ENCODE measurements around the gene IFT88. TPM values are rescaled to one million over a fixed set of nuclear protein-coding genes. Genes with fewer than 3 reads are reported as not detected.

IFT88 gene
- total RNA-seq, 1 donor: 8.7 TPM

DNA sequence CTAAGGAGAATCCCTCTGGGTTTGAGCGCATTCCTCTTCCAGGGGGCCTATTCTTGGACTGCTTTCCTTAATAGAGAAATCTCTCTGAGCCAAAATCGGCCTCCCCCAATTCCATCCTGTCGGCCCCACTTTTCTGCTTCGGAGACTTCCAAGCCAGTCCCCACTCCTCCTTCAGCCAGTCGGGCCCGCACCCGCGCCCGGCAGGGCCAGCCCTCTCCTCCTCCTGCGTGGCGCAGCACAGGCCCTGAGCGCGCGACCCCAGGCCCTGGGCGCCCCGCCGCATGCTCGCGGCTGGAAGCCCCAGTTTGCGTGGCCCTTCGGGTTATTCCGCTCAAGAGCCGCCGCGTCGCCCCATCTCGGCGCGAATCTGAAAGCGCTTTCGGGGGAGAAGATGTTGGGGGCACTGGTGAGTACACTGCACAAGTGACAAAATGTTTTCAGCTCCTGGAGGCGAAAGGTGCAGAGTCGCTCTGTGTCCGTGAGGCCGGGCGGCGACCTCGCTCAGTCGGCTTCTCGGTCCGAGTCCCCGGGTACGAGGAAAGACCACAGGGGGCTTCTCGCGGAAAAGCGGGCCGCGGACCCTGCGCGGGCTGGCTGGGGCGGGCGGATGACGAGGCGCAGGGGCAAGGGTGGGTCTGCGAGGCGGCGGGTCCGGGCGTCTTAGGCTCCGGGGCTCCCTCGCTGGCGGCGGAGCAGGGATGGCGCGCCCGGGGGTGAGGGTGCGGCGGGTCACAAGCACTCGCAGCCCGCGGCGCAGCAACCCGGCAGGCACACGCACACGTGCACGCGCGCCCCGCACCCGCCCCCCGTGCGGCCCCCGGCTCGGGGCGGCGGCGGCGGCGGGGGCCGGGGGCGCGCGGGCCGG, 136.2 kb downstream of the IFT88 start, which contains the start of gene IL17D:
TSS of gene IL17D (plus strand) at position 785 of the 865 bp plus-strand sequence. CDS start 303 bp downstream, outside the sequence.
- Histone ChIP-seq H3K27me3 (ENCODE audit: insufficient read depth, low read length) (peaks cover 40% of the 10 kb centered on the region), H3K4me1 (ENCODE audit: insufficient read depth, low read length) (peaks cover 12% of the 10 kb centered on the region), H3K4me3 (ENCODE audit: low read length) (peak within 1 kb of the TSS; percentile 42), H3K9me3 (ENCODE audit: low read depth, low read length) (no peaks in the 10 kb centered on the region)

DNA sequence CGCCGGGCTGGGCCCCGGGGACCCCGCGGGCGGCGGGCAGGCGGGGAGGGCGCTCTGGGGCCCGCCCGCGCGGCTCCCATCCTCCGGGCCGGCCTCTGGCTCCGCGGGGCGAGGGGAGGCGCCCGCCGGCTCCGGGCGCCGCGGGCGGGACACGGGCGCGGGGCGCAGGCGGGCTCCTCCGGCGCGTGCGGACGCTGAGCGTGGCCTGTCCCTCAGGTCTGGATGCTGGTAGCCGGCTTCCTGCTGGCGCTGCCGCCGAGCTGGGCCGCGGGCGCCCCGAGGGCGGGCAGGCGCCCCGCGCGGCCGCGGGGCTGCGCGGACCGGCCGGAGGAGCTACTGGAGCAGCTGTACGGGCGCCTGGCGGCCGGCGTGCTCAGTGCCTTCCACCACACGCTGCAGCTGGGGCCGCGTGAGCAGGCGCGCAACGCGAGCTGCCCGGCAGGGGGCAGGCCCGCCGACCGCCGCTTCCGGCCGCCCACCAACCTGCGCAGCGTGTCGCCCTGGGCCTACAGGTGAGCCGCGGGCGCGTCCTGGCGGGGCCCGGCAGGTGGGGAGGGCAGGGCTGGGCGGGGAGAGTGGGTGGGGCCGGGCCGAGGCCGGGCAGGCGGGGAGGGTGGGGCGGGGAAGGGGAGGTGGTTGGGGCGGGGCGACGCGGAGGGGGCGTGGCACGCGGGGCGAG, 137.0 kb downstream of the IFT88 start:
- Histone ChIP-seq H3K27me3 (ENCODE audit: insufficient read depth, low read length) (peaks cover 37% of the 10 kb centered on the region), H3K9me3 (ENCODE audit: low read depth, low read length) (no peaks in the 10 kb centered on the region), H3K4me1 (ENCODE audit: insufficient read depth, low read length) (peaks cover 12% of the 10 kb centered on the region), H3K4me3 (ENCODE audit: low read length) (peak overlapping the region; percentile 20)

DNA sequence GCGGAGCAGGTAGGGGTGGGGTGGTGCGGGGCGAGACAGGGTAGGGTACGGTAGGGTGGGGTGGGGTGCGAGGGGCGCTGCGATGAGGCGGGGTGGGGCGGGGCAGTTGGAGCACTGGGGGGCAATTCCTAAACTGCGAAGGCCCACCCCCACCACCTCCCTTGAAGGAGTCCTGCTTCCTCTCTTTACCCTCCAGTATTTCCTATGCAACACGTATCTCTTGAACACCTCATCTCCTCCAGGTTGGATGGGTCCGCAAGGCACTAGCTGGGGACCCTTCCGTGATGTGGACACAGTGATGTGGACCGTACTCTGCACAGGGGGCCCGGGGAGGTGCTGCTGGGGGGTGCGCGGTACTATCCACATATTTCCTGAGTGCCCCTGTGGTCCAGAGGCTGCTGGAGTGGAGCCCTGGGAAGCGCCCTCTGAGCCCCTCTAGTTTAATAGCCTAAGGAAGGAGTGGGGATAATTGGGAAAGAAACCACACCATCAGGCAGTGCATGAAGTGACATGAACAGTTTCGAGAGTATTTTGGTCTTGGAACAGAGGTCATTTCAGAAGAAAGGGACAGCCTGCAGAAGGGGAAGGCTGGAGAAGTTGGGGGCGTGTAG, 137.6 kb downstream of the IFT88 start:
- H3K9me3 ChIP-seq (ENCODE audit: low read depth, low read length): no peaks in the 10 kb centered on the region
- peaks cover 36% of the 10 kb centered on the region for H3K27me3 ChIP-seq (ENCODE audit: insufficient read depth, low read length)
- H3K4me1 ChIP-seq (ENCODE audit: insufficient read depth, low read length): peaks cover 12% of the 10 kb centered on the region
- no peak overlapping the region for H3K4me3 ChIP-seq (ENCODE audit: low read length)

DNA sequence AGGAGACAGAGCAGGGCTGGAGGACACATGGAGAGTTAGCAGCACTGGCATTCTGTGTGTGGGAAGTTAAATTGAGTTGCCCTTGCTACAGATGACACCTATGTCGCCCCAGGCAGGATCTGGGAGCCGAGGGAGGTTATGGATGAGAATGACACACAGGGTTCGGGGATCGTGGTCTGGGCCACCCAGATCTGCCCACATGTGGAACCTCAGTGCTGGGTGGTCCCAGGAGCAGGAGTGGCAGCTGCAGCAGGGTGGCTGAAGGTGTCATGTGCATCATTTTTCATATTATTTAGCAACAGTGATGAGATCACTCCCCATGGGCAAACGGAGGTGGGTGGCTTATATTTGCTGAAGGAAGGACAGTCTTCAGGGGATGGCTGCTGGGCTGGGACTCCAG, 139.7 kb downstream of the IFT88 start:
- Histone ChIP-seq H3K4me1 (ENCODE audit: insufficient read depth, low read length) (peaks cover 12% of the 10 kb centered on the region), H3K27me3 (ENCODE audit: insufficient read depth, low read length) (peaks cover 16% of the 10 kb centered on the region), H3K4me3 (ENCODE audit: low read length) (no peak overlapping the region), H3K9me3 (ENCODE audit: low read depth, low read length) (no peaks in the 10 kb centered on the region)

DNA sequence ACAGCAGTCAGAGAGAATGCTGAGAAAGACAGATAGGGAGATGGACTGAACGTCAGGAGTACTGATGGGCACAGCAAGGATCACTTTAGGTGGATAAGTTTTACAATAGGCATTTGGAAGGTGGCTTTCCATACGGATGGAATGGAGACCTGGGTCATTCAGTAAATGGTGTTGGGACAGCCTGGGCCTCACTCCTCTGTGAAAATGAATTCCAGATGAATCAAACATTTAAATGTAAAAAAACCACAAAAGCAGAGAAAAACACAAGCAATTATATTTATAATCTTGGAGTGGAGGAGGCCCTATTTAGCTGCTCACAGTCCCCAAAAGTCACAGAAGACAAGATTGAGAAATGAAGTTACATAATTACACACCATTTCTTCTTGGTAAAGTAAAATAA, 141.3 kb downstream of the IFT88 start:
- peaks cover under 1% of the 10 kb centered on the region for H3K27me3 ChIP-seq (ENCODE audit: insufficient read depth, low read length)
- peaks cover 2% of the 10 kb centered on the region for H3K4me1 ChIP-seq (ENCODE audit: insufficient read depth, low read length)
- no peak overlapping the region for H3K4me3 ChIP-seq (ENCODE audit: low read length)
- H3K9me3 ChIP-seq (ENCODE audit: low read depth, low read length): no peaks in the 10 kb centered on the region

DNA sequence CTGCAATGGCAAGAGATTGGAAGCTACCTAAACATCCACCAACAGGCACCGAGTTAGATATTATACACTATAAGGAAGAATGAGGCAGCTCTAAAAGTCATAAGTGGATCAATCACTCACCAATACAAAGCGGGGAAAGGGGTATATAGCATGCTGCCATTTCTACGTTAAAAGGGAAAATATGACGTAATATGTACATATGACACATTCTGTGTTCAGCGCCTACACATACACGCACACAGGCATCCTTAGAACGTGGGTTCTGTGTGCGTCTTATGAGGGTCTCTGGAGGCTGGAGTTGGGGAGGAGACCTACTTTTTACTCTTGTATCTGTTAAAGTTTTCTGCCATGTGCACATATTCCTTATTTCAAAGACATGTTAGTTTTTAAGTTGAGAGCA, 142.4 kb downstream of the IFT88 start:
- Histone ChIP-seq H3K9me3 (ENCODE audit: low read depth, low read length) (no peaks in the 10 kb centered on the region), H3K27me3 (ENCODE audit: insufficient read depth, low read length) (no peaks in the 10 kb centered on the region), H3K4me1 (ENCODE audit: insufficient read depth, low read length) (no peaks in the 10 kb centered on the region), H3K4me3 (ENCODE audit: low read length) (no peak overlapping the region)

DNA sequence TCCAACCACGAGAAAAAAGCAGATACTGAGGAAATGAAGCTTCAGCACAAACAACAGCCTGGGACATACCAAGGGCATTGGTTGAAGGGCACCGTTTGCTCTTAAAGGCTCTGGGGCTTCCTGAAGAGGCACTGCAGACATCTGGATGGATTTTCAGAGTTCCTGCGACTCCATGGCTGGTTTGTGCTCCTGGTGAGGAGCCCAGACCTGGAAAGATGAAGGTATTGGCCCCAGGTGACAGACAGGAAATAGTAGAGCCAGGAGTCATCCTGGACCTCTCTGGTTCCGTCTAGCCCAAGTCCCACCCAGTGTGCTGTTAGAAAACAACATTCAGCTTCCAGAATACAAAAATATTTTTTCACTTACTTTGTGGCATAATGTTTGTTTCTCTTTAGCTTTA, 142.8 kb downstream of the IFT88 start:
- no peaks in the 10 kb centered on the region for H3K27me3 ChIP-seq (ENCODE audit: insufficient read depth, low read length)
- no peaks in the 10 kb centered on the region for H3K9me3 ChIP-seq (ENCODE audit: low read depth, low read length)
- no peak overlapping the region for H3K4me3 ChIP-seq (ENCODE audit: low read length)
- H3K4me1 ChIP-seq (ENCODE audit: insufficient read depth, low read length): no peaks in the 10 kb centered on the region

DNA sequence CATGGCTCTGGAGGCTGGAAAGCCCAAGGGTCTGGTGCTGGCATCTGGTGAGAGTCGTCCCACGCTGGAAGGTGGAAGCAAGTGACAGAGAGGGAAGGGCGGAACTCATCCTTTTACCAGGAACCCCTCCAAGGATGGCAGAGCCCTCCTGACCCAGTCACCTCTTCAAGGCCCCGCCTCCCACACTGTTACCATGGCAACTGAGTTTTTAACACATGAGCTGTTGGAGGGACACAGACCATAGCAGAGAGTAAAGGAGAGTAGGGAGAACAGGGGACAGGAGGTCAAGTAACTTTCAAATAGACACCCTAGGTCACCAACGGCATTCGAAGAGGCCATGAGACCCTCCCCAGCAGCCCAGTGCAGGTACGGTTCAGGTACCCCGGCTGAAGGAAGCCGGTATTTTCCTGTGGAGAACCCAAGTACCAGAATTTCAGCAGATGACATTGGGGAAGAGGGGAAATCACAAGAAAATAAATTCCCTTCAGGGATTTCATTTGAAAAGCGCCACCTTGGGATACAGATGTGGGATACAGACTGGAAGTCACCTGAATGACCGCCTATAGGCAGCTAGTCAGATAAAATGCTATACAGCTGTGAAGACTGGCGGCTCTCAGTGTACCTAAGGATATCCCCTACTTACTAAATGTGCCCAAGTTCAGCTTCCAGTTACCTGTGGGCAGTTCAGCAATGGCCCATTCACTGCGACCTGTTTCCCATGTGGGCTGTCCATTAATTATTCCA, 144.5 kb downstream of the IFT88 start:
- H3K4me1 ChIP-seq (ENCODE audit: insufficient read depth, low read length): no peaks in the 10 kb centered on the region
- H3K27me3 ChIP-seq (ENCODE audit: insufficient read depth, low read length): no peaks in the 10 kb centered on the region
- H3K9me3 ChIP-seq (ENCODE audit: low read depth, low read length): no peaks in the 10 kb centered on the region
- H3K4me3 ChIP-seq (ENCODE audit: low read length): no peak overlapping the region

DNA sequence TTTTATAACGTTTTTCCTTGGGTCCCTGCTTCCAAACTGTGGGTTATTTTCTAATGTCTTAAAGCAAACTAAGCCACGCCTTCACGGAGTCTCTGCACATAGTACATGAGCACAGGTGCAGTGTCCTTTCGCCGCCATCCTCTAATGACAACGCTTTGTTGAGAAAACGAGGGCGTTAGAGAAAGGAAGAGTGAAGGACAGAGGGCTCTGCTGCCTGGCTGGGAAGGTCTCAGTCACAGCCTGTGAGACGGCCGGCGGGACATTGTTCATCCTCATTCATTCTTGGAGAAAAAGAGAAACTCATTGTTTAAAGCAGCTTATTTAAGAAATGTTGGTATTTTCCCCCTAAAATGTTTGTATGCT, 146.0 kb downstream of the IFT88 start:
- H3K4me1 ChIP-seq (ENCODE audit: insufficient read depth, low read length): no peaks in the 10 kb centered on the region
- no peaks in the 10 kb centered on the region for H3K27me3 ChIP-seq (ENCODE audit: insufficient read depth, low read length)
- no peak overlapping the region for H3K4me3 ChIP-seq (ENCODE audit: low read length)
- no peaks in the 10 kb centered on the region for H3K9me3 ChIP-seq (ENCODE audit: low read depth, low read length)

DNA sequence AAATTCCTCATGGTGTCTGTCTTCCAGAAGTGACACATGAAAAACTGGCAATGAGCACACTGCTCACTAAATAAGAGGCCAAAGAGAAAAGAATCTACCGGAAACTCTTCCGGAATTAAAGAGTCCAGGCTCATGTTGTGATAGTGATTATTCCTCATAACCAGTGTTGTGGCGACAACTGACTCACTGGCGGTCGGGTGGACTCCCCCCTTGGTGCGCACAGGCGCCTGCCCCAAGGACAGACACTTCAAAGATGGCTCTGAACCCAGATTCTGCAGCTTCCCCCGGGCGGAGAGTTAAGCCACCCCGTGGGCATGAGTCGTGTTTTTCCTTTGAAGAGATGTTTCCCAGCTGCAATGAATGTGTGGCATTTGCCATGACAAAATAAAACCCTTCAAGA, 146.8 kb downstream of the IFT88 start:
- H3K4me1 ChIP-seq (ENCODE audit: insufficient read depth, low read length): no peaks in the 10 kb centered on the region
- H3K27me3 ChIP-seq (ENCODE audit: insufficient read depth, low read length): no peaks in the 10 kb centered on the region
- H3K9me3 ChIP-seq (ENCODE audit: low read depth, low read length): no peaks in the 10 kb centered on the region
- no peak overlapping the region for H3K4me3 ChIP-seq (ENCODE audit: low read length)

DNA sequence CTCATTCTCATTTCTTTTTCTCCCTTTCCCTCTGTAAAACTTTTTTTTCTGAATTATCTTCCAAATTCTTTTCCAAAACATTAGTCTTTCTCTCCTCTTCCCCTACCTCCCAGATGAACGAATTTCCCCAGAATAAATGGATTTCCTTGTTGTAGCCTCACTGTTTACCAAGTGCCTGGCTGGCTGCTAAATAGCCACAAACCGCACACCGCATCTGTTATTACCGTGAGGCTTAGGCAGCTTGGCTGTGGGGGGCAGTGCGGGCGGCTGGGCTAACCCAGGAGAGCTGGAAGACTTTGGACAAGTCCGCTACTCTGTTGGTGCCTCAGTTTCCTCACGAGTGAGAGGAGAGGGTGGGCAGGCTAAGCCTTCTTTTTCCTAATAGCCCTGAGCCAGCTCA, 147.2 kb downstream of the IFT88 start:
- H3K4me3 ChIP-seq (ENCODE audit: low read length): no peak overlapping the region
- no peaks in the 10 kb centered on the region for H3K9me3 ChIP-seq (ENCODE audit: low read depth, low read length)
- no peaks in the 10 kb centered on the region for H3K4me1 ChIP-seq (ENCODE audit: insufficient read depth, low read length)
- no peaks in the 10 kb centered on the region for H3K27me3 ChIP-seq (ENCODE audit: insufficient read depth, low read length)

DNA sequence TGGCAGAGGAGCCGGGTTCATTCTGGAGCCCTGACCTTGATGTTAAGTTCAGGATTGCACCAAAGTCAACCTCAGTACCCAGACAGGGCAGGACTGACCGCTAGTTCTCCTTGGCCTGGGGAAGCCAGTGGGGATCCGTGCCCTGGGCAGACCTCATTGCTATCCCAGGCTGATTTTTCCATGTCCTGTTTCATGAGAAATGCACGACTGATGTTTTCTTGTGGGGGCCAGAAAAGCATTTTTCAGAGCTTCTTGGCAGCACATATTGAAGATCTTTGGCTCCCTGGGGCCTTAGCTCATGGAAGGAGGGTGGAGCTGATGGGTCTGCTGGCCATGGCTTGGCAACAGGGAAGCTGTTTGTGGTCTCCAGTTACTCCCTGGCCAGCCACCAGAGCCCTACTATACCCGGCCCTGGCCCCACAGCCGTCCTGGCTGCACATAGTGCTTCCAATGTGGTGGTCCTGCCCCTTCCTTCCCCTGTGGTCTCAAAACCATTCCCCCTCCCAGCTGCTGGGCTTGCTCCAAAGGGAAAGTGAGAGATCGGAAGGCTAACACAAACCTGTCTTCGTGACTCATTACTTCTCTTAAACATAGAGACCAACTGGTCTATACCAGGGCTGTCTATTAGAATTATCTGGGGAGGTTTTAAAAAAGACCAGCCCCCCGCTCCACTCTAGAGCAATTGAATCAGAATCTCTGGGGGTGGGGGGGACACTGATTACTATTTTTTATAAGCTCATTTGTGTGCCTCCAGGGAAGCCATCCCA, 147.8 kb downstream of the IFT88 start:
- Histone ChIP-seq H3K4me3 (ENCODE audit: low read length) (no peak overlapping the region), H3K27me3 (ENCODE audit: insufficient read depth, low read length) (no peaks in the 10 kb centered on the region), H3K4me1 (ENCODE audit: insufficient read depth, low read length) (no peaks in the 10 kb centered on the region), H3K9me3 (ENCODE audit: low read depth, low read length) (no peaks in the 10 kb centered on the region)

DNA sequence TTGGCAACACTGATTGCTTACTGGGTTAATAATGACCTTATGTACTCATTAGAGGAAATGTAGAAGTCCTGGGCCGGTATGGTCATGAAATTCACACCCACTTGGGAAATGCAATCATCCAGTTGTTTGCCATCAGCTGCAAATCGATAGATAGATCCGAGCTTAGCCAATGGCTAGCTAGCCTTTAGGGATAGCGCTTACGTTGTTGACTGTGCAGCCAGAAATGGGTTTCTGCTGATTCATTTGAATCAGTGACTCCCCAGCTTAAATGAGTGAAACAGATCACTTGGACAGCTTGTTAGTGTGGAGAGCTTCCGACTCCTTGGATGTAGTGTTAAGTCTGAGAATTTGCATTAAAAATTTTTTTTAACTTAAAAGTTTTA, 148.4 kb downstream of the IFT88 start:
- Histone ChIP-seq H3K27me3 (ENCODE audit: insufficient read depth, low read length) (no peaks in the 10 kb centered on the region), H3K4me3 (ENCODE audit: low read length) (no peak overlapping the region), H3K9me3 (ENCODE audit: low read depth, low read length) (no peaks in the 10 kb centered on the region), H3K4me1 (ENCODE audit: insufficient read depth, low read length) (no peaks in the 10 kb centered on the region)

DNA sequence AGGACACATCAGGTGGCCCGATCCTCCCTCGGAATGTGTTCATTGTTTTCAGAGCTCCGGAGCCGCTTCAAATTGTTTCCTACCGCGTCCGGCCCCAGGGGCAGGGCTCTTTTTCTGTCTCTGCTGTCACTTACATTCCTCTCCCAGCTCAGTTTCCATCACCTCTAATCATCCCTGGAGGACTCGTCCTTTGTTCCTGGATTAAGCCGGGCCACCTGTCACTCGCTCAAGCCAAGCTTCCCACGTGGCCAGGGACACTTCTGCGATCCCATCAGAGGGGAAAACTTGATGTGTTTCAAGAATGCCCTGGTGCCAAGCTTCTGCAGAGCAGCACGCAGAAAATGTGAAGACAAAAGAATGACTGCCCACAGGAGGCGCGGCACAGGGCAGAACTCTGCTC, 150.0 kb downstream of the IFT88 start:
- Histone ChIP-seq H3K4me1 (ENCODE audit: insufficient read depth, low read length) (peaks cover 6% of the 10 kb centered on the region), H3K9me3 (ENCODE audit: low read depth, low read length) (no peaks in the 10 kb centered on the region), H3K27me3 (ENCODE audit: insufficient read depth, low read length) (peaks cover 11% of the 10 kb centered on the region), H3K4me3 (ENCODE audit: low read length) (no peak overlapping the region)
